ENCODE results near the gene CAPZA3.

Gene CAPZA3

GRCh38 chr12:18703911-18704310 lies 34.0 kb upstream of the CAPZA3 start:
- no peak overlapping the region for H3K4me3 ChIP-seq (ENCODE audit: low read depth, low read length)
- DNase-seq (ENCODE audit: low read depth), result no peak
- no peak for TF ChIP-seq CTCF (IDR thresholded peaks at IDR 0.05; ENCODE audit: low read depth, low read length, missing control alignments)

- no peak overlapping the region for H3K4me3 ChIP-seq (ENCODE audit: low read depth, low read length)
- no peak for DNase-seq (ENCODE audit: low read depth)
- TF ChIP-seq CTCF (IDR thresholded peaks at IDR 0.05; ENCODE audit: low read depth, low read length, missing control alignments), result no peak
These were observed 31.1 kb upstream of the CAPZA3 start for GRCh38 chr12:18706798-18707197.

- DNase-seq (ENCODE audit: low read depth), result no peak
- TF ChIP-seq CTCF (IDR thresholded peaks at IDR 0.05; ENCODE audit: low read depth, low read length, missing control alignments), result no peak
- no peak overlapping the region for H3K4me3 ChIP-seq (ENCODE audit: low read depth, low read length)
These were observed 21.7 kb upstream of the CAPZA3 start for GRCh38 chr12:18716236-18716635.

GRCh38 chr12:18718462-18718861 lies 19.5 kb upstream of the CAPZA3 start:
- H3K4me3 ChIP-seq (ENCODE audit: low read depth, low read length), result no peak overlapping the region
- no peak for TF ChIP-seq CTCF (IDR thresholded peaks at IDR 0.05; ENCODE audit: low read depth, low read length, missing control alignments)
- no peak for DNase-seq (ENCODE audit: low read depth)

GRCh38 chr12:18719922-18720510 lies 17.9 kb upstream of the CAPZA3 start:
- no peak for DNase-seq (ENCODE audit: low read depth)
- TF ChIP-seq CTCF (IDR thresholded peaks at IDR 0.05; ENCODE audit: low read depth, low read length, missing control alignments), result no peak

GRCh38 chr12:18720690-18721089 lies 17.2 kb upstream of the CAPZA3 start:
- no peak for TF ChIP-seq CTCF (IDR thresholded peaks at IDR 0.05; ENCODE audit: low read depth, low read length, missing control alignments)
- DNase-seq (ENCODE audit: low read depth), result no peak
- no peak overlapping the region for H3K4me3 ChIP-seq (ENCODE audit: low read depth, low read length)

More at GRCh38 chr12:18719922-18720510, 17.9 kb upstream of the CAPZA3 start:
- H3K4me3 ChIP-seq (ENCODE audit: low read depth, low read length), result no peak overlapping the region

- DNase-seq (ENCODE audit: low read depth), result no peak
- no peak overlapping the region for H3K4me3 ChIP-seq (ENCODE audit: low read depth, low read length)
- TF ChIP-seq CTCF (IDR thresholded peaks at IDR 0.05; ENCODE audit: low read depth, low read length, missing control alignments), result no peak
These were observed 16.5 kb upstream of the CAPZA3 start for GRCh38 chr12:18721452-18721851.

Data from GM12864 (cell line).